Skin of body (tissue), 2 donors: ENCODE results near the gene SHROOM2. TPM values are rescaled to one million over a fixed set of nuclear protein-coding genes. Genes with fewer than 3 reads are reported as not detected.

Source experiments
- DNase-seq: peaks from one replicate; lab custom pipeline; 2025; lab: John Stamatoyannopoulos, UW
- total RNA-seq: library from RNA; depleted of rRNA; stranded (reverse); fragments of >200 nt; gene quantifications from one replicate; pipeline ENCODE4 v1.2.3, GENCODE V29; 2014

The SHROOM2 gene
- total RNA-seq, 1 donor from 2014 or later: 3.1 TPM

DNA sequence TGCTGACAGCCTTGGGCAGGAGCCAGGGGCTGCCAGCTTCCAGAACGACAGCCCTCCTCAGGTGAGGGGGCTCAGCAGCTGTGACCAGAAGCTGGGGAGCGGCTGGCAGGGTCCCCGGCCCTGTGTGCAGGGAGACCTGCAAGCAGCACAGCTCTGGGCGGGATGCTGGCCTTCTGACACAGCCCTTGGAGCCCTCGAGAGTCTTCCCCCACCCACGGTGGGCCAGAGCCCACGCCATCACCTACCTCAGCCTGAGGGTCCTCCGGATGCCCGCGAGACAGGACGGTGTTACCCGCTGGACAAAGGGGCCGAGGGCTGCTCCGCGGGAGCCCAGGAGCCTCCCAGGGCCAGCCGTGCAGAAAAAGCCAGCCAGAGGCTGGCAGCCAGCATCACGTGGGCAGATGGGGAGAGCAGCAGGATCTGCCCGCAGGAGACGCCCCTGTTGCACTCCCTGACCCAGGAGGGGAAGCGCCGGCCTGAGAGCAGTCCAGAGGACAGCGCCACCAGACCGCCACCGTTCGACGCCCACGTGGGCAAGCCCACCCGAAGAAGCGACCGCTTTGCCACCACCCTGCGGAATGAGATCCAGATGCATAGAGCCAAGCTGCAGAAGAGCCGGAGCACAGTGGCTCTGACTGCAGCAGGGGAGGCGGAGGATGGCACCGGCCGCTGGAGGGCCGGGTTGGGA is 109.1 kb downstream of the SHROOM2 start:
- DNase-seq: no peak

DNA sequence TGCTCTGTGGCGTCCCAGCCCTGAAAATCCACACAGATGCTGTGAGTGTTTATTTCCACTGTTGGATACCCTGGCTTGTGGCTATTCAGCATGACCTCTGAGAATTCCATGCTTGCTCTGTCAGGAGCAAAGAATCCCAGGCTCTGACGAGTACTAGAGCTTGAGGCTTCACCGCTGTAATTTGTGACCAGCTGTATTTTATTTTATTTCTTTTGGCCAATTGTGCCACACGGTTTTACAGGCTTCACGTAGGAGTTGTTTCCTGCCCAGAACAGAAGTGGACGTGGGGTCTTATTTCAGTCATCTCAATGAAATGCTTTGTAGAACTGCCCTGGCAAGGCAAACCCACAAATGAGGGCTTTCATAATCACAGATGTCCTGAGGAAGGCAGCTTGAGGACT is 111.5 kb downstream of the SHROOM2 start:
- no peak for DNase-seq

DNA sequence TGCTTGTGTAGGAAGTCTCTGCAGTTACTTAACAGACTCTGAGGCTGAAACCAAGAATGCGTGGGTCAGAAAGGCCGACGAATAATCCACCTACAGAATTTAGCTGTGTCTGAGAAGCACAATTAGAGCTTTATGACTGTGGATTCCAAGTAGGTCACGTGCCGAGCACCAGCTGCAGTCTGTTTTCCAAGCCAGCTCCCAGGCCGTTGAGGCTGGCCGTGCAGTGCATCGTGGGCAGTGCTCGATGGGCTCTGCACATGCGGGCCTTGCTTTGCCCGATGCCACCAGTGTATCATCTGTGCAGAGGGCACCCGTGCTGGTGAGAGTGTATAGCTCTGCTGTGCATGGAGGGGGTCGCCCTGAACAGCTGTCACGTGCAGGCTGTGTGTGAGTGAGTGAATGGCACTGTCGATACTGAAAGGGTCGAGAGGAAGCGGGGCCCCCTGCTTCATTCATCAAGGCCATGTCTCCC is 113.4 kb downstream of the SHROOM2 start:
- peak; percentile 3 for DNase-seq

DNA sequence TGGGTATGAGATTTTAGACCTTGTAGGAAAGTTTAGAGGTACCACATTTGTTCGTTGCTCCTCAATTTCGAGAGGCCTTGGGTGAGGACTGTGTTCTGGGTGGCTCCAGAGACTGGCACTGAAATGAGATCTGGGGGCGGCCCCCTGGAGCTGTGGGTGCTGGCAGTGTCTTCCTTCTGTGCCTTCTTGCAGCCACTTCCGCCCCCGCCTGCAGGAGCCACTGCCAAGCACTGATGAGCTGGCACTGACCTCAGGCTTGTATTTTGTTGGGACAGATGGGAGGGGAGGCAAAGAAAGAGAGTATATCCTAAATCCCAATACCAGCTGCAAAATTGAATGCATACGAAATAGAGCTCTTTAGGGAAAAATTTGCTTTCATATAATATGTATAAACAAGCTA is 116.4 kb downstream of the SHROOM2 start:
- no peak for DNase-seq

DNA sequence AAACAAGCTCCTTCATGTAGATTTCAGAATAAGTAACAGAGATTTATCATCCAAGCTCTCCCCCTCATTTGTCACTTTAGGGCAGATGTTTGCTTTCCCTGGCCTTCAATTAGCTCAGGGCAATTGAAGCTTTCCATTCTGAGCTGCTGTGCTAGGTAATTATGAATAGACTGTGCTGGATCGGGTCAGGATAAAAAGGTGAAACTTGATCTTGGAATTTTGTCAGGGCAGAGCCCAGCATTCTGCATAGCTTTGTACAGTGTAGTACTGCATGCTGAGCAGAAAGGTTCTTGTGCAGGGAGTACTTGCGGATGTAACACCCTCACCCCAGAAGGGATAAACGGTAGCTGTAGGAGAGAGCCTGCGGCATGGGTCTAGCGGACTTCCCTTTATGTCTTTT is 116.9 kb downstream of the SHROOM2 start:
- DNase-seq: no peak

DNA sequence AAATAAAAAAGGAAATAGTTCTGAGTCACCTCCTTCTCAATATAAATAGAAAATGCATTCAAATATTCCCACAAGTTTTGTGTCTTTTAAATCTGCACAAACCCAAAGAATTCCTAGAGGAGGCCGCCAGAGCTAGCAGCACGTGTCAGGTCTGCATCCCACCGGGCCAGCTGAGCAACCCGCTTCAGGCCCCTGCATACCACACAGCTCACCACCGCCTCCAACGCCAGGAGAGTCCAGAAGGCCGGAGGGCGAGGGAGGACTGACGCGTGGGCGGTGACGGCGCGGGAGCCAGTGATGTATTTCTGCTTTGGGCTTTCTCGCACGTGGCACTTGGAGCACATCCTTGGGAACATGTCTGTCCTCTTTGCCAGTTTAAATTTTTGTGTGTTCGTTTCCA is 119.1 kb downstream of the SHROOM2 start:
- DNase-seq: no peak

DNA sequence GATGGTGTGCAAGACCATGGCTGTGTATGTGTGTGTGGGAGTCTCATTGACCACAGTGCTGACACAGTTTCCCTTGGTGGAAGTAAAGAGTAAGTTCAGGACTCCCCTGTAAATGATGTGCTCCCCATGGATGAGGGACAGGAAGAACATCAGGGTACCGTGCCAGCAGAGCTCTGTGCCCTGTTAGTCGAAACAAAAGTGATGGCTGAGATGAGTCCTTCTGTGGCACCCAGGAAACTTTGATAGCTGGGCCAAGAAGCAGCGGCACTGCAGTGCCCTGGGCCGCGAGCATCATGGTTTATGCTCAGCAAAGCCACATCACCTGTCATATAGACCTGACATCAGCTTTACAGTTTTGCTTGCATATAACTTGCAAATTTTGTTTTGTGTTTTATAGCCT is 119.5 kb downstream of the SHROOM2 start:
- no peak for DNase-seq

DNA sequence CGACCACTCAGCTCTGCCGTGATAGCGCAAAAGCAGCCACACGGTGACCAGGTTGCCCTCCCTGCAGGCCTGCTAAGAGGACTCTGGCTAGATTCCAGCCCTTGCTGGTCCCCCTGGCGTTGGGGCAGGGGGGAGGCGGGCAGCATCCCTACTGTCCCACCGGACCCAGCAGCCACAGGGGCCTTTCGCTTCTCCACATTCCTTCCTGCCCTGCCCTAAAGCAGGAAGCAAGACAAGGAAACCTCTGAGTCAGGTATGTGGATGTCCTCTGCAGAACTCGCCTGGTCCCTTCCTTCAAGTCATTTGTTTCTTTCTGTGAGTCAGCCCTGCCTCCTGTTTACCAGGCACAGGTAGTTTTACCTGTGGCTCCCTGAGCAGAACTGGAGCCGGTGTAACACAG is 120.7 kb downstream of the SHROOM2 start:
- DNase-seq: no peak

DNA sequence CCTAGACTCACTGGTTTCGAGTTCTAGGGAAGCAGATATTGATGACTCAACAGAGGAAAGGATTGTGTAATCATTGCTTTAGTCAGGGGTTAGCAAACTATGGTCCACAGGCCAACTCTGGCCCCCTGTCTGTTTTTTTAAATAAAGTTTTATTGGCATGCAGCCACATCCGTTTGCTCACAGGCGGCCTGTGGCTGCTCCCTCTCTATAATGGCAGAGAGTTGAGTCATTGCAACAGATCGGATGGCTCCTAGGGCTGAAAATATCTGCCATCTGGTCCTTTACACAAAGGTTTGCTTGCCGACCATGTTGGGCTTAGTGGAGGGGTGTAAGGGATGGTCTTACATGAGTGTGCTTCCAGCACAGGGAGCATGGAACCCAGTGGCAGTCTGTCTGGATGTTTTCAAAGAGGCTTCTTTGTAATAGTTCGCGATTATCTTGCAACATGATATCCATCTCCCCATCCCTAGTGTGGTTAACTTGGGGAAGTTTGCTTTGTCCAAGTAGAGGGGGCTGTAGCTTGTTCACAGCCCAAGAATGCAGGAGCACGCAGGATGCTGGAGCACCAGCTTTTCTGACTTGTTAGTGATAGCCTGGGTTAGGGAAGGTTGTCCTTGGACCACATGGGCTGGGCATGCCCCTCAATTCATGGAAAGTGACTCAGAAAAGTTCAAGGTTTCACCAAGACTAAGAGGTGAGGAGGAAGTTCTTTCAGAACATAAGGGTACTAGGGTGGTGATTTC is 121.6 kb downstream of the SHROOM2 start:
- DNase-seq: no peak

DNA sequence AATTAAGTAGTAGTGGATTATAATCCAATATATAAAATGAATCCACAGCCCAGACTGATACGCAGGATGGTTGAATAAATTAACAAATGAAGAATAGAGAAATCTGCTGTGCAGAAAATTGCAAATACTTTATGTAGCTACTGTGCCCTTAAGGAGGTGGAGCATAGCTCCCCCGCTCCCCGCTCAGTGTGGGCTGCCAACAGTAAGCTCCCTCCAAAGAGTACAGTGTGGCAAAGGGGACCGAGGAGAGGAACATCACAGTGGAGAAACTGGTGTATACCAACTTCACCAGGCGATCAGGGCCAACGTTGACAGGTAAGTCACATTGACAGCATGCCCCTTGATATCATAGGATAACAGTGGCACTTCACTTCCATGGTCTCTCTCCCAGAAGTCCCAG is 123.0 kb downstream of the SHROOM2 start:
- no peak for DNase-seq

DNA sequence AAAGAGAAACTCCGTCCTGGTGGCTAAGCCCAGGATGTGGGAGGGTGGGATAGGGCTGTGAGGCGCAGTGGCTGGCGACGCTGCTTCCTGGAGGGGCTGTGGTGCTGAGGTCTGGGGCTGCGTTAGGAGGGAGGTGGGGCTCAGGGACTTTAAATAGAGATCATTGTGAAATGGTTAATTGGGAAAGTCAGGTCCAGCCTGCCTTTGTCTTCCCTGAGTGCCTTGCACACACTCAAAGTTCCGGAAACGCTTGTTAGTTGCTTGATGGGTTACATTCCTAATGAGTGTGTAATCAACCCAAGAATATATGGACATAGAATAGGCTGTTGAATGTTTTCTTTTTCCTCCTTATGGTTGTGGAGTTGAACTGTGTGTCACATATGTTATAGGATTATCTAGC is 125.3 kb downstream of the SHROOM2 start:
- no peak for DNase-seq

DNA sequence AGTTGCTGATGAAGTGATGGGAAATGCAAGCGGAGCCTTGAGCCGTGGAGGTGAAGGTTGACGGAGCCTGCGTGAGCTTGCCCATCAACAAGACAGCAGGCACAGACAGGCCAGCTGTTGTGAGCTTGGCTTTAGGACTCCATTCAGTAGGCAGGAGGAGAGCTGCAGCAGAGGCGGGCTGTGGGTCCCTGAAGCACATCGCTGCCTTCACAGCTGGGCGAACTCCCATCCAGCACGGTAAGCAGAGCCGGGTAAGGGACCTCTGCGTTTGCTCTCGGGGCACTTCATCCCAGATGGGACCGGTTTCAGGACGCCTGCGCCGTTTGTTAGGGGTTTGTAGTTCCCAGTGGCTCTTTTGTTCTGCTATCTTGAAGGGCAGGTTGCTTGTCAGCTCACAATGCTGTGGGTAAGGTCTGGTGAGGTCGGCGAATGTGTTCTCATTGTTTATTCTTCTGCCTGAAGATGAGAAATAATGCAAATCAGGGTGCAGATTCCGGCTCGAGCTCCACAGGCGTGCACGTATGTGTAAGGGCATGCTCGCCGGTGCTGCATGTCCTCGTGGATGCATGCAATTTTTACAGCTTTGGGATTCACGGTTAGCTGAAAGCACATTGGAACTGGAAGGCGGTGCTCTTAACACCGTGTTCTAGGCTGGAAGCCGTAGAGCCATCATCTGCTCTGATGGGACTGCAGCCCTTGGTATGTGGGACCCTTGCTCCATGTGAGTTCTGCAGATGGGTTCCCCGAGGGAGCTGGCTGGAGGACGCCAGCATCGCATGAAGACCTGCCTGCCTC is 126.3 kb downstream of the SHROOM2 start:
- no peak for DNase-seq

DNA sequence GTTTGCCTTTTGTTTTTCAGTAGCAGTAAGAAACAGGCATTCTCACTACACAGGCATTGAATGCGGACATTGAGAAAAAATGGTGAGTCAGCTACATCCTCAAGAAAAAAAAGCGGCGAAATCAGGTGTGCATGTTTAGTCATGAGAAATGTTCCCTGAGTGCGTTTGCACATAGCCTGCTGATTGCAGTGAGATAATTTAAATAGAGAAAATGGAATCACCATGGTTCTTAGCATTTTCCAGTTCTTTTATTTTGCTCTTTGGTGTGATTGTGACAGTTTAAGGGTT is 126.9 kb downstream of the SHROOM2 start:
- DNase-seq: no peak

DNA sequence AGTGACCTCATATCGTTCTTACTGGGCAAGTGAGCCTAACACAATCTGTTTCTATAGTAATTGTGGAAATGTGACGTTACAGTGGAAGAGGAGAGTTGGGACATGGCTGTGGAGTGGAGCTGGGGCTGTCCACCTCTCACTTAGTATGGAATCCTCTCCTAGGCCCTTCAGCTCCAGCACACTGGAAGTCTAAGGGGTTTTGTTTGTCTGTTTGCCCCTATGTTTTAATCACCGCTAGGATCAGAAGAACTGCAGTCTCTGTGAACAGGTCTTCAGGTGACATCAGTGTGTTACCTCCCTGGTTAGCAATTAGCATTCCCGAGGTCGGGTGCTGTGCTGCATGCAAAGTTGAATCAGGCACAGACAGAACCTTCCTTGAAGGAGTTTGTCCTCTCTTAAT is 131.6 kb downstream of the SHROOM2 start:
- no peak for DNase-seq

DNA sequence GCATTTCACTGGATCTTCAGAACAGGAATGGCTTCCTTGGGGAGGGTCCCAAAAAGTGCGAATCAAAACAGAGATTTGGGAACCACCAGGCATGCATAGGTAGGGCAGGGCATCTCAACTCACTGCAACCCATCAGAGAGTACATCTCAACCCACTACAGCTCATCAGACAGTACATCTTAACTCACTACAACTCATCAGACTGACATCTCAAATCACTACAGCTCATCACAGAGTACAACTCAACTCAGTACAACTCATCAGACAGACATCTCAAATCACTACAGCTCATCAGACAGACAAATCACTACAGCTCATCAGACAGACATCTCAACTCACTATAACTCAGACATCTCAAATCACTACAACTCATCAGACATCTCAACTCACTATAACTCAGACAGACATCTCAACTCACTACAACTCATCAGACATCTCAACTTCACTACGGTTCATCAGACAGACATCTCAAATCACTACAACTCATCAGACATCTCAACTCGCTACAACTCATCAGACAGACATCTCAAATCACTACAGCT is 133.5 kb downstream of the SHROOM2 start:
- DNase-seq: no peak

DNA sequence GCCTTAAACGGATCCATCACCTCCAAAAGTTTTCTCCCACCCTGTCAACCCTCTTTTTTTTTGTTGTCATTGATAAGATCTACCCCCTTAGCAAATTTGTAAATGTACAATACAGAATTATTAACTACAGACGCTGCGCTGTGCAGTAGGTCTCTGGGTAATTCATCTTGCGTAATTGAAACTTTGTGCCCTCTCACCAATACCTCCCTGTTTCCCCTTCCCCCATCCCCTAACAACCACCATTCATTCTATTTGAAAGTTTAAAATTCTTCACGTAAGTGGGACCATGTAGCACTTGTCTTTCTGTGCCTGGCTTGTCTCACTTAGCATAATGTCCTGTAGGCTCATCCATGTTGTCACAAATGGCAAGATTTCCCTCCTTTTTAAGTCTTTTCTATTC is 135.2 kb downstream of the SHROOM2 start:
- no peak for DNase-seq

DNA sequence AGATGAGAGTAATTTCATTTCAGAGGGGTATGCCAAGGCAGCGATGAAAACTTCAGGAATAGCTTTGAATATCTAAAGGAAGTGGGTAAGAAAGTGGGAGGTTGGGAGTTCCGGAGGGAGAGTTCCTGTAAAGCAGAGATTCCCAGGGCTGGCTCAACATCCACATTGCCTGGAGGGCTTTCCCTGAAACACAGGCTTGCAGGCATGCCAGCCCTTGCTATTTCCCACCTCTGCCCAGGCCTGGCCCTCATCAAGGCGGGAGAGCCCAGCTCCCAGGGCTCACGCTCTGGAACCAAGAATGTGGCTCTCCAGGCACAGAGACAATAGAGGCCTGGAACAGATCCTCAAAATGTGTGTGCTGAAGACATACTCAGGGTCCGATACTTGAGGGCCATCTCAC is 137.1 kb downstream of the SHROOM2 start:
- DNase-seq: no peak

DNA sequence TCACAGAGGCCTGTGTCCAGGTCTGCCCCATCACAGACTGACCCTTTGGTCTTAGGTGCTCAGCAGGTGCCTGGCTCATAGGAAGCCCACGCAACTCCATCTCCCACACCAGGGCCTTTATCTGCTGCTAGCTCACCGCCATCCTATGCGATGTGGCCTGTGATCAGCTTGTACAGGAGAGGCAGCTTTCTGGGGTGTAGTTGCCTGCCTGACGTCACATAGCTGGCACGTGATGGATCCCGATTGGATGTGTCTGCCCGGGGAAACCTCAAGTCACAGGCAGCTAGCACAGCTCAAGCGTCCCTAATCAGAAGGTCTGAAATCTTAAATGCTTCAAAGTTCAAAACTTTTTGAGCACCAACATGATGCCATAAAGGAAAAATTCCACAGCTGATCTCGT is 139.8 kb downstream of the SHROOM2 start:
- DNase-seq: no peak

DNA sequence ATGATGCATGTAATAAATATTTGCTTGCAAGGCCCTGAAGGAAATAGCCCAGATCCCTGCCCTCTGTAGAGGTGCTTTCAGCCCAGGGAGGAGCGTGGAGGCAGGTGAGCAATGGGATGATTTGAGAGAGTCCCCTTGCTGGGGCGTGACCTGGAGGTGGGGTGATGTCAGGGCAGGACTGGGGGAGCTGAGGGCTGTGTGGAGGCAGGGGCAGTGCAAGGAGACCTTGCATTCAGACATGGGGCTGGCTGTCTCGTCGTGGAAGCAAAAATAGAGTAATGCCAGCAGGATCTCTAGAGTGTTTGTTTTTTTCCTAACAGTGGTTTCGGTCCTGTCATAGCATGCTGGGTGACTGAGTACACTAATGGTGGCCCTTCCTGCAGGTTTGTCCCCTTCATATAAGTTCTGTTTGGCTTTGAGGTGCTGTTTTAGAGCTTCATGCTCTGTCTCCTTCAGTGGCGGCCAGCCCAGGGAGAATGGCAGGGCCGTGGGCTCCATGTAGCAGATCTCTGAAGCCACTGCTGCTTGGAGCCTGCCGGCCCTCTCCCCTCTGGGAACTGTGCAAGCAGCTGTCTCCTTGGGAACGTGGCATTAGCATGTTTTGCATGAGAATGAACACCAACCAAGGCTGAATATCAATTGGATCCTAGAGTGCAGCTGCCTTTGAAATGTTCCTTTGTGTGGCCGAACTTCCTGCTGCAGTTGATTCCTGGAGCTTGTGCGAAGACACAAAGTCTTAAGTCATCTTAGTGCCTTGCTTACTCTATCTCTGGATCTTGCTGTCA is 141.7 kb downstream of the SHROOM2 start:
- DNase-seq: no peak

DNA sequence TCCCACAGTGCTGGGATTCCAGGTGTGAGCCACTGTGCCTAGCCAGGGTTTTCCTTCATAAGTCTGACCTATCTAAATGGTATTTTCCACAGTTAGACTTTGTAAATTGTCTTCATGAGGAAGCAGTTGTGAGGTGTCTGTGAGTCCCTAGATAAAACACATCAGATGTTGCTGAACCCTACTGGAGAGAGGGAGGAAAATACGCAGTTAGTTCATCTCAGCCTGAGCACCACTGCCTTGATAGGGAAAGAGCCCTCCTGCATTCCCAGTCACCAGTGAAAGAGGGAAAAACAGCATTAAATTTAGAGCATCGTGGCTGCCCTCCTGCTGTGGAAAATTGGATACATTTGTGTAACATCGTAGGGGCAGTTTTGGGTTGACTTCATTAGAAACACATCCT is 149.2 kb downstream of the SHROOM2 start:
- no peak for DNase-seq

DNA sequence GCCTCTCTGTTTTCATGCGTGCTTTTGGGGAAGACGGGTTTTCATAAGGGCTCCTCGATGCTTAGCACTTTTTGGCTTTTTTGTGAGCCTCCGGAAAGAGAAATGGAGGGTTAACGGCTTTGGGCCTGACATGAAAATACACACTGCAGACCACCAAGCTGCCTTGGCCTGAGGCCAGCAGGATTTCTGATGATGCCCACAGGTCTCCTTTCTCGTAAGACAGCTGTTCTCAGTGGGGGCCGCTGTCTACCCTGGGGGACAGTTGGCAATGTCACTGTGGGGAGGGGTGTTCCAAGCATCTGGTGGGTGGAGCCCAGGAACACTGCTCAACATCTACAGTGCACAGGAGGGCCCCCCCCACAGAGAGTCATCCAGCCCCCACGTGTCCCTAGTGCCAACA is 151.5 kb downstream of the SHROOM2 start:
- DNase-seq: no peak

DNA sequence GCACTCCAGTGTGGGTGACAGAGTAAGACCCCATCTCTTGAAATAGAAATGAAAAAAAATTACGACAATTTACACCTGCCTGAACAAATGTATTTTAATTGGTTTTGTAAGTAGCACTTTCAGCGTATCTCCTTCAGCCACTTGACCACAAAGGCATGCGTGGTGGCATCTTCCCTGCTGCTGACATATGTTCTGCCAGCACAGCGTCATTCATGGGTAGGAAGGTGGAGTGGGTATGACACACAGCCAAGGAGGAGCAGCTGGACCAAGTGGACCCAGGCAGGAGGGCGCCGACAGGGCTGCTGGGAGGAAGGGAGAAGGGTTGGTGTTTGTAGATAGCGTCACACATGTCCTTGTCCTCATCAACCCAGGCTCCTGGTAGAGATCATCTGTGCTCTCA is 152.3 kb downstream of the SHROOM2 start:
- DNase-seq: no peak
